Heart right ventricle (tissue), 16 donors: ENCODE data around the gene DMGDH. TPM values are rescaled to one million over a fixed set of nuclear protein-coding genes. Genes with fewer than 3 reads are reported as not detected.

Experiments
- ATAC-seq, 8 donors: fragments of 200-7000 bp; cut with Tn5 transposase; one replicate each; pipeline ENCODE4 v1.9.1; 2020; ENCODE audit warnings: mild to moderate bottlenecking in 8 of 8, moderate library complexity in 8 of 8, moderate number of reproducible peaks in 1 of 8
- DNase-seq, 2 donors: peaks; one replicate each; pipeline ENCODE4 v3.0.0-alpha.2; 2020
- H3K27ac ChIP-seq, 10 donors: fragments of 200-600 bp; sonication (generic) in 2 of 10; one replicate each; pipeline versions ENCODE4 v1.5.0 to v1.8.0; 2020 to 2022; ENCODE audit warnings: mild to moderate bottlenecking in 3 of 10
- H3K27me3 ChIP-seq, 7 donors: fragments of 200-600 bp; one replicate each; pipeline ENCODE4 v1.8.0; 2021 to 2022; ENCODE audit warnings: mild to moderate bottlenecking in 2 of 7
- H3K36me3 ChIP-seq, 9 donors: fragments of 200-600 bp; sonication (generic) in 1 of 9; one replicate each; pipeline versions ENCODE4 v1.5.0 to v1.8.0; 2020 to 2022; ENCODE audit warnings: mild to moderate bottlenecking in 2 of 9
- H3K4me1 ChIP-seq, 9 donors: fragments of 200-600 bp; sonication (generic) in 1 of 9; one replicate each; pipeline versions ENCODE4 v1.5.0 to v1.8.0; 2020 to 2022; ENCODE audit warnings: mild to moderate bottlenecking in 4 of 9
- H3K4me3 ChIP-seq, 10 donors: fragments of 200-600 bp; sonication (generic) in 2 of 10; one replicate each; pipeline versions ENCODE4 v1.5.0 to v1.8.0; 2020 to 2022; ENCODE audit warnings: mild to moderate bottlenecking in 7 of 10, moderate library complexity in 2 of 10
- H3K9me3 ChIP-seq, 11 donors: fragments of 200-600 bp in 10 of 11; sonication (generic) in 2 of 11; one replicate each; pipeline versions ENCODE4 v1.5.0 to v1.8.0; 2013 to 2022; ENCODE audit warnings: mild to moderate bottlenecking in 2 of 11, control low read depth in 1 of 11, moderate library complexity in 1 of 11
- WGBS, 2 donors: extraction: QIAGEN DNeasy Blood & Tissue Kit; methylation state at CpG; one replicate each; pipeline ENCODE4 v1.1.7; 2013; ENCODE audit warnings: inconsistent platforms in 1 of 2; 5-methylcytosine and 5-hydroxymethylcytosine counted together
- intact Hi-C, 10 donors: fragments of 100-400 bp; cut with DNase I; formaldehyde crosslinking; loops; one replicate each; pipeline versions ENCODE4 v1.11.1 to v1.14.2; 2022
- polyA plus RNA-seq, 2 donors: library from polyadenylated mRNA; stranded (reverse); fragments of 200-250 nt; gene quantifications; one replicate each; pipeline ENCODE4 v1.2.3, GENCODE V29; 2013
- total RNA-seq, 10 donors: library from RNA; stranded (reverse); fragmentation: NEBNext Ultra II Directional in 3 of 10; extraction: Animal tissue kit (Norgen Biotek cat#: 25700) in 3 of 10; gene quantifications; one replicate each; pipeline versions ENCODE4 v1.2.1 to v1.2.4, GENCODE V29; 2021 to 2023
- TF ChIP-seq, protein P1 (sequence below), 9 donors: fragments of 200-600 bp; sonication (generic) in 2 of 9; IDR thresholded peaks; one replicate each; pipeline versions ENCODE4 v1.5.0 to v1.8.0; 2021 to 2022; ENCODE audit warnings: antibody characterized with exemption in 9 of 9, mild to moderate bottlenecking in 5 of 9, moderate library complexity in 1 of 9
- donor health status: Arrhythmogenic right ventricular cardiomyopathy.
- donor health status: ischemic (EF 13 %, LVEDD 7.1; RV severe dilation, severe dysfunction).
- donor health status: healthy with polysubstance abuse.
- donor health status: DM: no; HTN: yes; CAD: no.
- donor health status: DM: no; HTN: no; CAD: no.
- donor health status: ischemic (EF 25% LVEDD 6.9; RV normal size, moderate dysfunction).
- donor health status: ischemic (EF 25% LVEDD 5.7; RV mildly dilated, moderate dysfunction).
- donor health status: healthy.
- donor health status: DM: yes; HTN: yes; CAD: no.
- donor health status: Ischemic cardiomyopathy.
- donor health status: ischemic (EF 35%, LVEDD 5.7; RV mildly dilated, moderate dysfunction).
- donor health status: nonischemic (EF 11% LVEDD 7.7; RV severe dilation, severe dysfunction).
- donor health status: DM: yes; HTN: yes; CAD: no.
- donor health status: PGD.
- donor health status: ischemic (EF 29% LVEDD 5.4; RV normal size, mild dysfunction).
- donor health status: nonischemic (EF 23%, LVEDD 6.1; RV moderate dilation, normal function).

DMGDH gene
- total and polyA plus RNA-seq, 12 donors: 0.17 to 3.4 (median 1.9) TPM

DNA sequence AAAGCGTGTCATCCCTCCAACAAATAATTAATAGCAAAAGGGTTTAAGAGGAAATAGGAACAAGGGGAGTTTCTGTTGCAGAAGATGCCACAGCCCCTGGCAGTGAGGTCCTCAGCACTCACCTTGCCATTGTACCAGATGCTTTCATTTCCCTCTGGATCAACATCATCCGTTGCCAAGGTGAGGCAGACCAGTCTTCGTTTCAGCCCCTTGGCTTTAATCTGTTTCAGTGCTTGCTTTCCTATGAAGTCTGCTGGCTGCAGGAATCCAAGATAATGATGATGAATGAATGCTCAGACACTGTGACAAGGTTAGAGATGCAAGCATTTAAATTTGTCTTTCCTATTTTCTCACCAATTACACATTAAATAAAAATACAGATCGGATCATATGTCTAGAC, 64.3 kb downstream of the DMGDH start:
- Histone ChIP-seq H3K4me1 (no peaks in the 10 kb centered on the region), H3K27ac (no peak overlapping the region), H3K27me3 (no peaks in the 10 kb centered on the region), H3K9me3 (no peaks in the 10 kb centered on the region), H3K36me3 (no peaks in the 10 kb centered on the region), H3K4me3 (no peak overlapping the region)
- WGBS, 2 donors: 65 to 67% methylated on average over 4 of the region's 4 CpGs
- ATAC-seq (no peak), DNase-seq (no peak)
- intact Hi-C loops: no loop called here
- TF ChIP-seq, protein P1, sequence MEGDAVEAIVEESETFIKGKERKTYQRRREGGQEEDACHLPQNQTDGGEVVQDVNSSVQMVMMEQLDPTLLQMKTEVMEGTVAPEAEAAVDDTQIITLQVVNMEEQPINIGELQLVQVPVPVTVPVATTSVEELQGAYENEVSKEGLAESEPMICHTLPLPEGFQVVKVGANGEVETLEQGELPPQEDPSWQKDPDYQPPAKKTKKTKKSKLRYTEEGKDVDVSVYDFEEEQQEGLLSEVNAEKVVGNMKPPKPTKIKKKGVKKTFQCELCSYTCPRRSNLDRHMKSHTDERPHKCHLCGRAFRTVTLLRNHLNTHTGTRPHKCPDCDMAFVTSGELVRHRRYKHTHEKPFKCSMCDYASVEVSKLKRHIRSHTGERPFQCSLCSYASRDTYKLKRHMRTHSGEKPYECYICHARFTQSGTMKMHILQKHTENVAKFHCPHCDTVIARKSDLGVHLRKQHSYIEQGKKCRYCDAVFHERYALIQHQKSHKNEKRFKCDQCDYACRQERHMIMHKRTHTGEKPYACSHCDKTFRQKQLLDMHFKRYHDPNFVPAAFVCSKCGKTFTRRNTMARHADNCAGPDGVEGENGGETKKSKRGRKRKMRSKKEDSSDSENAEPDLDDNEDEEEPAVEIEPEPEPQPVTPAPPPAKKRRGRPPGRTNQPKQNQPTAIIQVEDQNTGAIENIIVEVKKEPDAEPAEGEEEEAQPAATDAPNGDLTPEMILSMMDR (IDR thresholded peaks at IDR 0.05): no peak

DNA sequence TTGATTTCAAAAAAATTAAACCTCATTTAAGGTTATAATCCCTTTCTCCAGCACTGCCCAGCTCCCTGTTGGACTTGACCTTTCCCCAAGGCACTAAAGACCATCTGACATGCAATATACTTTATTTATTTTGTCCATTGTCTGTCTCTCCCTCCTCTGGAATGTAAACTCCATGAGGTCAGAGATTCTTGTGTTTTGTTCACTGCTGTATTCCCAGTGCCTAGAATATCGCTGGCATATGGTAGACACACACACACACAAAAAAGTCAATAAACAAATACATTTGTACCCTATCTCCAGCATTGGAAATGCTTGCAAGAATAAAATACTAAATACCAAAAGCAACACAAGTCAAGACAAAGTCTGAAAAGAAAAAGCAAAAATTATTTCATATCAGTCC, 67.1 kb downstream of the DMGDH start:
- Histone ChIP-seq H3K4me3 (no peak overlapping the region), H3K9me3 (no peaks in the 10 kb centered on the region), H3K36me3 (no peaks in the 10 kb centered on the region), H3K27ac (no peak overlapping the region), H3K4me1 (no peaks in the 10 kb centered on the region), H3K27me3 (no peaks in the 10 kb centered on the region)
- TF ChIP-seq, protein P1 (IDR thresholded peaks at IDR 0.05): no peak
- ATAC-seq (no peak), DNase-seq (no peak)
- intact Hi-C loops: no loop called here
- WGBS, 2 donors: 96 to 98% methylated on average over 1 of the region's 1 CpG

DNA sequence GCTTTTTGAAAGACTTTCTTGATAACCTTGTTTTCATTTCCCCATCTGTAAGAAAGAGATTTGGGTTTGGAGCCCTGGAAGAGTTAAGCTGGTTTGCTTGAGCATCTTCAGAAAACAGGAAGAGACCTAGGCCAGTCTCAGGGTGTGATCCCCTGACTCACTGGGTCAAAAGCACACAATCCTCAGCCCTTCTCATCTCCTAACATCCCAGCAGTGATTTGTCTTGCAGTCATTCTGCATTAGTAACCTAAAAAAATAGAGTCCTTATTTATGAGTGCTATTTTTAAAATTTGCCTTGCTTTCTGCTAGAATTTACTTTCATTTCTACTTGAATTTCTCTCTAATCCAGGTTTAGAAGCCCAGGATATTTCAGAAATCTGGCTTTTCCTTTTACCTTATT, 68.0 kb downstream of the DMGDH start:
- Histone ChIP-seq H3K9me3 (no peaks in the 10 kb centered on the region), H3K4me3 (no peak overlapping the region), H3K27ac (no peak overlapping the region), H3K36me3 (no peaks in the 10 kb centered on the region), H3K4me1 (no peaks in the 10 kb centered on the region), H3K27me3 (no peaks in the 10 kb centered on the region)
- intact Hi-C loops: no loop called here
- TF ChIP-seq, protein P1 (IDR thresholded peaks at IDR 0.05): no peak
- DNase-seq (no peak), ATAC-seq (no peak)

DNA sequence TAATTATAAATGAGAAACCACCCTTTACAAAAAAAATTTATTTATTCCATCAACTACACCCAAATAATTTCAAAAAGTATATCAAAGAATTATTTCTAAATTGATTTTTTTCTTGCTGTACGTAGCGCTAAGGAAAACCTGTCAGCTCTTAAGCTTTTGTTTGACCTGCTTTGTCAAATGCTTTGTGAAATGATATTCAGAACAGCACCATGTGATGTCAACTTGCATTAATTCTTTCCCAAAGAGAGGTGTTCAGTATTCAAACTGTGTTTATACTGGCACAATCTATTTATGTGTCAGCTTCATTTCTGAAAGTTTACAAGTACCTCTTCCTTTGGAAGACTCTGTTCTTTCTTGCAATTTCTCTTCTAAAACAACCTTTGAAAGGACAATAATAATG, 72.4 kb downstream of the DMGDH start:
- DNase-seq: no peak
- Histone ChIP-seq H3K27ac (no peak overlapping the region), H3K4me3 (no peak overlapping the region), H3K4me1 (no peaks in the 10 kb centered on the region), H3K27me3 (no peaks in the 10 kb centered on the region), H3K36me3 (no peaks in the 10 kb centered on the region), H3K9me3 (peaks cover 0 to 3% (median 0%) of the 10 kb centered on the region in 11 donors)
- TF ChIP-seq, protein P1 (IDR thresholded peaks at IDR 0.05): no peak
- intact Hi-C loops: no loop called here
- no peak for ATAC-seq
- 94 to 96% methylated on average over 2 of the region's 2 CpGs for WGBS, 2 donors
